A673 (cell line): ENCODE measurements around the gene BCL2. TPM values are rescaled to one million over a fixed set of nuclear protein-coding genes. Genes with fewer than 3 reads are reported as not detected.
A peak's percentile ranks its signal among the peaks of the same experiment; 100 is the strongest.

Experiments
- BruUV-seq: library from RNA; stranded (reverse); fragments of 400-500 nt; replicated peaks from 2 replicates; lab custom pipeline; 2021; lab: Mats Ljungman, UMichigan
- CTCF ChIA-PET: fragments of 300-600 bp; sonication (Branson Sonifier 250); formaldehyde crosslinking; loops from one replicate; lab custom pipeline; 2022; ENCODE audit warnings: antibody characterized with exemption; lab: Charles Lee
- POLR2A ChIA-PET: fragments of 300-600 bp; sonication (Branson Sonifier 250); formaldehyde crosslinking; loops from one replicate; lab custom pipeline; 2022; ENCODE audit warnings: antibody characterized with exemption; ENCODE audit not compliant: low non-redundant PET; lab: Charles Lee
- DNase-seq: peaks from one replicate; pipeline ENCODE4 v3.0.0-alpha.2; 2015; ENCODE audit warnings: low spot score
- H3K27ac ChIP-seq: fragments of 200-600 bp; sonication (generic); 2 replicates; pipeline ENCODE4 v1.5.1; 2016; ENCODE audit warnings: mixed run types, low read depth, mild to moderate bottlenecking, mixed read lengths, antibody characterized with exemption, low read length; ENCODE audit not compliant: poor library complexity, severe bottlenecking
- H3K27me3 ChIP-seq: fragments of 200-600 bp; sonication (generic); replicated peaks from 2 replicates; pipeline ENCODE4 v1.6.1; 2017; ENCODE audit warnings: mixed run types, low read depth, mild to moderate bottlenecking, mixed read lengths, antibody characterized with exemption, low read length; ENCODE audit not compliant: insufficient read depth, poor library complexity
- H3K36me3 ChIP-seq: fragments of 200-600 bp; sonication (generic); 2 replicates; pipeline ENCODE4 v1.6.1; 2016; ENCODE audit warnings: mixed run types, mild to moderate bottlenecking, mixed read lengths, antibody characterized with exemption, low read length; ENCODE audit not compliant: insufficient read depth, poor library complexity, severe bottlenecking
- H3K4me1 ChIP-seq: fragments of 200-600 bp; sonication (generic); 2 replicates; pipeline ENCODE4 v1.6.1; 2017; ENCODE audit warnings: mixed run types, mild to moderate bottlenecking, mixed read lengths, antibody characterized with exemption, low read length; ENCODE audit not compliant: insufficient read depth, poor library complexity, severe bottlenecking
- H3K4me3 ChIP-seq: fragments of 200-600 bp; sonication (generic); 2 replicates; pipeline ENCODE4 v1.5.1; 2016; ENCODE audit warnings: low read depth, mixed run types, mild to moderate bottlenecking, mixed read lengths, low read length; ENCODE audit not compliant: poor library complexity, severe bottlenecking
- H3K9me3 ChIP-seq: fragments of 200-600 bp; sonication (generic); 2 replicates; pipeline ENCODE4 v1.6.1; 2016; ENCODE audit warnings: mixed run types, low read depth, mild to moderate bottlenecking, mixed read lengths, antibody characterized with exemption, low read length; ENCODE audit not compliant: poor library complexity, severe bottlenecking
- CTCF ChIP-seq: fragments of 300-800, 200-600 bp; sonication (generic); conservative IDR thresholded peaks from 2 replicates; pipeline ENCODE4 v1.5.1; 2017; ENCODE audit warnings: low read depth, mild to moderate bottlenecking, antibody characterized with exemption, low read length, moderate library complexity, mixed read lengths
- EZH2 ChIP-seq: fragments of 200-600 bp; sonication (generic); IDR thresholded peaks from 2 replicates; pipeline ENCODE4 v1.6.1; 2017; ENCODE audit warnings: borderline replicate concordance, low read depth, mild to moderate bottlenecking, mixed read lengths, antibody characterized with exemption, low read length; ENCODE audit not compliant: poor library complexity, severe bottlenecking
- intact Hi-C: fragments of 100-400 bp; cut with micrococcal nuclease; formaldehyde crosslinking; loops from one replicate; pipeline ENCODE4 v1.10.0; 2022; ENCODE audit not compliant: unreplicated experiment
- total RNA-seq: library from RNA; stranded (reverse); gene quantifications from 2 replicates; pipeline ENCODE4 v1.2.3, GENCODE V29; 2021

The BCL2 gene
- total RNA-seq, 1 experiment from 2014 or later: 24.9 TPM

DNA sequence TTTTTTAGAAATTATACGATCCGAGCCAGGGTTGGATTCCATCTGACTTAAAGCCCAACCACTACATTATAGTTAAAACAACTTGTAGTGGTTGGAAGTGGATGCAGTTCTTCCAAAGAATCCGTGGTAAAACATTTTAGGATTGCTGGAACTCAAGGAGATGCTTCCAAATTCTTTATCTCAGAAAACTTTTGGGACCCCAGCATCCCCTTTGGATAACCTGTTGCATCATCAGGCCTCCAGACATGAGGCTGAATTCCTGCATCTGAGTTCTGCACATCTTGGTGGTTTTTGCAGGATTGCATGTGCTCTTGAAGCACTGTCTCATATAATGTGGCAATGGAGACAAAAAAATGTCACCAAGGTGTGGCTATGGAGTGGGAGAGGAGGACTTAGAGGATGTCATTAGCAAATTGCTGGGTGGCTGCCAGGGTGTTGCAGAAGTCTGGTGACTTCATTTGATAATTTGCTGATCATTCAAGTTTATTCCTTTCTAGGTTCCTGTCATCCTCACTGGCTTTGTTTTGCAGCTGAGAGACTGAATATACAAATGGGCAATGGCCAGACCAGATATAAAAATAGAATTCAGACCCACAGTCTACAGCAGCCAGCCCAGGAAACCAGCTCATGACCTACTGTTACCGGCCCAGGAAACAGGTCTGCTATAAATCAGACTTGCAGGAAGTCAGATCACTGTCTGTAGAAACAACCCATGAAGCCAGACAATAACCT, 207.7 kb downstream of the BCL2 start:
- Histone ChIP-seq H3K27ac (no peak overlapping the region), H3K36me3 (no peaks in the 10 kb centered on the region), H3K27me3 (no peaks in the 10 kb centered on the region), H3K9me3 (no peaks in the 10 kb centered on the region), H3K4me3 (no peak overlapping the region), H3K4me1 (peaks cover 18% of the 10 kb centered on the region)
- peak; percentile 73 for DNase-seq
- ChIA-PET POLR2A (no interaction called here), CTCF (no interaction called here)
- intact Hi-C loops: no loop called here
- BruUV-seq: no TSS peak
- TF ChIP-seq EZH2: no peak
- TF ChIP-seq CTCF: no peak

- ChIA-PET CTCF (no interaction called here), POLR2A (no interaction called here)
- DNase-seq: no peak
- no peaks in the 10 kb centered on the region for H3K36me3 ChIP-seq
- H3K27me3 ChIP-seq: no peaks in the 10 kb centered on the region
- no TSS peak for BruUV-seq
- no peak overlapping the region for H3K27ac ChIP-seq
- intact Hi-C loops: no loop called here
- no peaks in the 10 kb centered on the region for H3K9me3 ChIP-seq
- no peak overlapping the region for H3K4me3 ChIP-seq
- peaks cover 19% of the 10 kb centered on the region for H3K4me1 ChIP-seq
- no peak for TF ChIP-seq EZH2
- no peak for TF ChIP-seq CTCF
Measured at GRCh38 chr18:63109802-63110201, 209.8 kb downstream of the BCL2 start.

- POLR2A ChIA-PET: no interaction called here
- TF ChIP-seq CTCF (no peak), EZH2 (no peak)
- intact Hi-C loops: no loop called here
- Histone ChIP-seq H3K4me1 (peaks cover 19% of the 10 kb centered on the region), H3K27me3 (no peaks in the 10 kb centered on the region), H3K9me3 (no peaks in the 10 kb centered on the region), H3K4me3 (no peak overlapping the region), H3K36me3 (no peaks in the 10 kb centered on the region), H3K27ac (no peak overlapping the region)
- DNase-seq: no peak
- BruUV-seq: no TSS peak
- CTCF ChIA-PET: no interaction called here
Measured at GRCh38 chr18:63109022-63109421, 210.5 kb downstream of the BCL2 start.
